SK-N-SH (cell line): ENCODE results near the gene DVL2. TPM values are rescaled to one million over a fixed set of nuclear protein-coding genes. Genes with fewer than 3 reads are reported as not detected.

Source experiments
- CTCF ChIA-PET: fragments of 300-600, 350-600 bp; formaldehyde crosslinking; extraction: SDS; loops from one replicate; lab custom pipeline; 2021; lab: Yijun Ruan, JAX
- POLR2A ChIA-PET: fragments of 350-600 bp; sonication (Branson Sonifier 250); formaldehyde crosslinking; extraction: SDS; loops from one replicate; lab custom pipeline; 2020; ENCODE audit warnings: antibody characterized with exemption, inconsistent platforms; lab: Yijun Ruan, JAX
- DNase-seq: peaks from one replicate; pipeline ENCODE4 v3.0.0; 2012
- H2AFZ ChIP-seq: fragments of 200-600 bp; sonication (generic); 2 replicates; pipeline ENCODE4 v1.8.1; 2016; ENCODE audit warnings: antibody characterized with exemption, mild to moderate bottlenecking, low read depth
- H3F3A ChIP-seq: fragments of 200-600 bp; sonication (generic); replicated peaks from 2 replicates; pipeline ENCODE3; 2016; ENCODE audit warnings: antibody characterized with exemption, mild to moderate bottlenecking; ENCODE audit not compliant: insufficient read depth
- H3K27ac ChIP-seq, 2 experiments: fragments of 200-500 bp in 1 of 2; fragments of 200-600 bp in 1 of 2; sonication (Bioruptor generic) in 1 of 2; sonication (generic), shearing (Covaris generic) in 1 of 2; 2 replicates each; pipeline versions ENCODE4 v1.5.1 to v1.6.1; 2014 to 2016; ENCODE audit warnings: low read depth in 2 of 2, inconsistent platforms in 1 of 2, low read length in 1 of 2, mild to moderate bottlenecking in 1 of 2, mixed read lengths in 1 of 2
- H3K27me3 ChIP-seq: fragments of 200-600 bp; sonication (generic), shearing (Covaris generic); 2 replicates; pipeline ENCODE4 v1.6.1; 2016; ENCODE audit warnings: mixed run types; ENCODE audit not compliant: insufficient read depth
- H3K36me3 ChIP-seq, 2 experiments: fragments of 200-500 bp in 1 of 2; fragments of 200-600 bp in 1 of 2; sonication (Bioruptor generic) in 1 of 2; sonication (generic) in 1 of 2; replicated peaks in 1 of 2; 2 replicates each; pipeline versions ENCODE3 to v1.5.1; 2014 to 2016; ENCODE audit warnings: low read length in 1 of 2, mild to moderate bottlenecking in 1 of 2; ENCODE audit not compliant: insufficient read depth in 2 of 2, control insufficient read depth in 1 of 2
- H3K4me1 ChIP-seq, 2 experiments: fragments of 200-500 bp in 1 of 2; fragments of 200-600 bp in 1 of 2; sonication (Bioruptor generic) in 1 of 2; sonication (generic), shearing (Covaris generic) in 1 of 2; 2 replicates each; pipeline versions ENCODE4 v1.5.1 to v1.6.1; 2014 to 2016; ENCODE audit warnings: low read depth in 1 of 2, low read length in 1 of 2, mixed run types in 1 of 2; ENCODE audit not compliant: insufficient read depth in 2 of 2, control insufficient read depth in 1 of 2
- H3K4me2 ChIP-seq: fragments of 200-600 bp; sonication (generic), shearing (Covaris generic); 2 replicates; pipeline ENCODE4 v1.6.1; 2017; ENCODE audit warnings: mixed run types
- H3K4me3 ChIP-seq, 2 experiments: fragments of 200-500 bp in 1 of 2; fragments of 200-600 bp in 1 of 2; sonication (Bioruptor generic) in 1 of 2; sonication (generic), shearing (Covaris generic) in 1 of 2; 2 replicates each; pipeline versions ENCODE4 v1.5.1 to v1.8.1; 2014 to 2016; ENCODE audit warnings: low read depth in 2 of 2, inconsistent platforms in 1 of 2, low read length in 1 of 2, mild to moderate bottlenecking in 1 of 2, mixed read lengths in 1 of 2, moderate library complexity in 1 of 2
- H3K79me2 ChIP-seq: fragments of 200-600 bp; sonication (generic); 2 replicates; pipeline ENCODE4 v1.8.1; 2017; ENCODE audit warnings: mild to moderate bottlenecking; ENCODE audit not compliant: insufficient read depth
- H3K9ac ChIP-seq: fragments of 200-600 bp; sonication (generic); 2 replicates; pipeline ENCODE4 v1.6.1; 2017; ENCODE audit warnings: mixed run types
- H3K9me2 ChIP-seq: fragments of 200-600 bp; sonication (generic); 2 replicates; pipeline ENCODE4 v1.6.1; 2017; ENCODE audit warnings: mixed run types
- H3K9me3 ChIP-seq: fragments of 200-600 bp; sonication (generic); 2 replicates; pipeline ENCODE4 v1.6.1; 2017; ENCODE audit warnings: mixed run types, mild to moderate bottlenecking, moderate library complexity
- H4K20me1 ChIP-seq: fragments of 200-600 bp; sonication (generic); 2 replicates; pipeline ENCODE4 v1.6.1; 2017; ENCODE audit warnings: mild to moderate bottlenecking, mixed run types; ENCODE audit not compliant: insufficient read depth
- CHD2 ChIP-seq: fragments of 150-350 bp; IDR thresholded peaks from 2 replicates; pipeline ENCODE4 v1.6.1; 2018; ENCODE audit warnings: low read length; ENCODE audit not compliant: partially characterized antibody
- ELF1 ChIP-seq: IDR thresholded peaks from 2 replicates; pipeline ENCODE4 v1.4.0; 2012
- EZH2phosphoT487 ChIP-seq: fragments of 200-600 bp; sonication (generic); IDR thresholded peaks from 2 replicates; pipeline ENCODE4 v1.6.1; 2017; ENCODE audit warnings: low read depth, mixed run types, mild to moderate bottlenecking, antibody characterized with exemption, moderate library complexity, borderline replicate concordance
- GABPA ChIP-seq: IDR thresholded peaks from 2 replicates; pipeline ENCODE4 v1.4.0; 2012; ENCODE audit warnings: low read depth, mild to moderate bottlenecking
- MXI1 ChIP-seq: IDR thresholded peaks from 2 replicates; pipeline ENCODE4 v1.6.1; 2012; ENCODE audit warnings: mild to moderate bottlenecking, low read depth, low read length, improper control_type of control experiment
- NFIC ChIP-seq: IDR thresholded peaks from 2 replicates; pipeline ENCODE4 v1.4.0; 2012; ENCODE audit warnings: borderline replicate concordance
- NRF1 ChIP-seq: IDR thresholded peaks from 2 replicates; pipeline ENCODE4 v1.6.1; 2012; ENCODE audit warnings: low read depth, mild to moderate bottlenecking, low read length
- POLR2AphosphoS5 ChIP-seq: IDR thresholded peaks from 2 replicates; pipeline ENCODE4 v1.6.1; 2012; ENCODE audit warnings: low read depth, low read length
- RAD21 ChIP-seq: IDR thresholded peaks from 2 replicates; pipeline ENCODE4 v1.6.1; 2012; ENCODE audit warnings: mild to moderate bottlenecking, low read length
- RFX5 ChIP-seq: IDR thresholded peaks from 2 replicates; pipeline ENCODE4 v1.6.1; 2012; ENCODE audit warnings: mild to moderate bottlenecking, improper control_type of control experiment, low read length
- RXRA ChIP-seq: IDR thresholded peaks from 2 replicates; pipeline ENCODE4 v1.4.0; 2012; ENCODE audit warnings: low read depth, mild to moderate bottlenecking, borderline replicate concordance
- SIN3A ChIP-seq: IDR thresholded peaks from 2 replicates; pipeline ENCODE4 v1.6.1; 2012; ENCODE audit warnings: low read depth, mild to moderate bottlenecking, low read length, moderate library complexity, borderline replicate concordance
- SMC3 ChIP-seq: IDR thresholded peaks from 2 replicates; pipeline ENCODE4 v1.6.1; 2012; ENCODE audit warnings: low read depth, low read length, improper control_type of control experiment
- TEAD4 ChIP-seq: IDR thresholded peaks from 2 replicates; pipeline ENCODE4 v1.4.0; 2012; ENCODE audit warnings: mild to moderate bottlenecking, borderline replicate concordance; ENCODE audit not compliant: insufficient read depth
- WGBS: methylation state at CpG from one replicate; pipeline ENCODE4 v1.1.6; 2017; ENCODE audit warnings: low lambda C conversion rate; 5-methylcytosine and 5-hydroxymethylcytosine counted together
- polyA plus RNA-seq, 3 experiments: library from polyadenylated mRNA; depleted of rRNA; stranded (reverse); fragments of >200 nt; gene quantifications; 2 replicates each; pipeline ENCODE4 v1.2.3, GENCODE V29; 2012
- TF ChIP-seq, protein P1 (sequence below): fragments of 150-350 bp; IDR thresholded peaks from 2 replicates; pipeline ENCODE4 v1.6.1; 2016; ENCODE audit warnings: mild to moderate bottlenecking, low read depth, low read length
- TF ChIP-seq, protein P2 (sequence below): IDR thresholded peaks from 2 replicates; pipeline ENCODE4 v1.4.0; 2012; ENCODE audit warnings: low read depth, borderline replicate concordance
- TF ChIP-seq, protein P3 (sequence below): IDR thresholded peaks from 2 replicates; pipeline ENCODE4; 2012

The DVL2 gene
- polyA plus RNA-seq, 1 of the 3 experiments (the other 2 are of a cell fraction) = 8.3 TPM

DNA sequence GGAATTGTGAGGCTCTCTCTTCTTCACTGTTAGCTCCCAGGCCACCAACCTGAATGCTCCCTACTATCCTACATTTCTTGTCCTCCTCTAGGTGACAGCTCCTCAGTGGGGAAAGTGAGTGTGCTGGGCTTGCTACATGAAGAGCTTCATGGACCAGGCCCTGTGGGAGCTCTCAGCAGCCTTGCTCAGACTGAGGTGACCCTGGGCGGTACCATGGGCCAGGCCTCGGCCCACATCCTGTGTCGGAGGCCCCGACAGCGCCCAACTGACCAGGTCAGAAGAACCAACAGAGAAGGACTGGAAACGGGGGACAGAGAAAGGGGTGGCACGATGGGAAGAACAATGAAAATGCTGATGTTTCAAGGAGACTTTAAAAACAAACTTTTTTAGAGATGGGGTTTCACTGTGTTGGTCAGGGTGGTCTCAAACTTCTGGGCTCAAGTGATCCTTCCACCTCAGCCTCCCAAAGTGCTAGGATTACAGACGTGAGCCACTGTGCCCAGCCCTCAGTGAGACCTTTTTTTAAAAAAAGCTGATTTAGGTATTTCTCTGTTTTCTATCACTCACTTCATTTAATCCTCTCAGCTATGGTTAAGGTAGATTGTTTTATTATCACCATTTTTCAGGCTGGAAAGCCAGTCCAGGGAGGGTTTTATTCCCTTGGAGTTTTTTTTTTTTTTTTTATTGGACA lies 22.6 kb upstream of the DVL2 start (continued):
- TF ChIP-seq, protein P1, sequence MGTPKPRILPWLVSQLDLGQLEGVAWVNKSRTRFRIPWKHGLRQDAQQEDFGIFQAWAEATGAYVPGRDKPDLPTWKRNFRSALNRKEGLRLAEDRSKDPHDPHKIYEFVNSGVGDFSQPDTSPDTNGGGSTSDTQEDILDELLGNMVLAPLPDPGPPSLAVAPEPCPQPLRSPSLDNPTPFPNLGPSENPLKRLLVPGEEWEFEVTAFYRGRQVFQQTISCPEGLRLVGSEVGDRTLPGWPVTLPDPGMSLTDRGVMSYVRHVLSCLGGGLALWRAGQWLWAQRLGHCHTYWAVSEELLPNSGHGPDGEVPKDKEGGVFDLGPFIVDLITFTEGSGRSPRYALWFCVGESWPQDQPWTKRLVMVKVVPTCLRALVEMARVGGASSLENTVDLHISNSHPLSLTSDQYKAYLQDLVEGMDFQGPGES = no peak
- TF ChIP-seq SMC3 = no peak
- TF ChIP-seq POLR2AphosphoS5 = no peak
- TF ChIP-seq RXRA = no peak
- no peak for TF ChIP-seq RAD21
- TF ChIP-seq MXI1 = no peak

DNA sequence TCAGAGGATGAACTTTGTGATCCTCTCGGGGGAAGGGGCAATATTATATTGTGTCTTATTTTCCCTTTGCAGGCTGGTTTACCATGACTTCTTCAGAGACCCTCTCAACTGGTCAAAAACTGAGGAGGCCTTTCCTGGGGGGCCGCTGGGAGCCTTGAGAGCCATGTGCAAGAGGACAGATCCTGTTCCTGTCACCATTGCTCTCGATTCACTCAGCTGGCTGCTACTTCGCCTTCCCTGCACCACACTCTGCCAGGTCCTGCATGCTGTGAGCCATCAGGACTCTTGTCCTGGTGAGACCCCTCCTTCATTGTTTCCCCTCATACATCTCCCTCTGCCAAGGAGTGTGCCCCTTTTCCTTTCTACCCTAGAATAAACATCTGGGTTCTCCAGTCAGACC lies 20.2 kb upstream of the DVL2 start:
- H3K27ac ChIP-seq = no peak overlapping the region
- H2AFZ ChIP-seq = no peak overlapping the region
- WGBS = 95% methylated on average over 4 of the region's 4 CpGs
- DNase-seq = no peak
- no peak overlapping the region for H3K4me3 ChIP-seq
- H3K4me2 ChIP-seq = no peak overlapping the region
- no peaks in the 10 kb centered on the region for H3K9me2 ChIP-seq
- H3K79me2 ChIP-seq = peaks cover 35% of the 10 kb centered on the region
- no peaks in the 10 kb centered on the region for H4K20me1 ChIP-seq
- TF ChIP-seq RAD21 (no peak), SIN3A (no peak), TEAD4 (no peak), NRF1 (no peak), RFX5 (no peak), ELF1 (no peak), CHD2 (no peak), EZH2phosphoT487 (no peak), GABPA (no peak), NFIC (no peak)
- TF ChIP-seq, protein P2, sequence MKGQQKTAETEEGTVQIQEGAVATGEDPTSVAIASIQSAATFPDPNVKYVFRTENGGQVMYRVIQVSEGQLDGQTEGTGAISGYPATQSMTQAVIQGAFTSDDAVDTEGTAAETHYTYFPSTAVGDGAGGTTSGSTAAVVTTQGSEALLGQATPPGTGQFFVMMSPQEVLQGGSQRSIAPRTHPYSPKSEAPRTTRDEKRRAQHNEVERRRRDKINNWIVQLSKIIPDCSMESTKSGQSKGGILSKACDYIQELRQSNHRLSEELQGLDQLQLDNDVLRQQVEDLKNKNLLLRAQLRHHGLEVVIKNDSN = no peak
- TF ChIP-seq, protein P3, sequence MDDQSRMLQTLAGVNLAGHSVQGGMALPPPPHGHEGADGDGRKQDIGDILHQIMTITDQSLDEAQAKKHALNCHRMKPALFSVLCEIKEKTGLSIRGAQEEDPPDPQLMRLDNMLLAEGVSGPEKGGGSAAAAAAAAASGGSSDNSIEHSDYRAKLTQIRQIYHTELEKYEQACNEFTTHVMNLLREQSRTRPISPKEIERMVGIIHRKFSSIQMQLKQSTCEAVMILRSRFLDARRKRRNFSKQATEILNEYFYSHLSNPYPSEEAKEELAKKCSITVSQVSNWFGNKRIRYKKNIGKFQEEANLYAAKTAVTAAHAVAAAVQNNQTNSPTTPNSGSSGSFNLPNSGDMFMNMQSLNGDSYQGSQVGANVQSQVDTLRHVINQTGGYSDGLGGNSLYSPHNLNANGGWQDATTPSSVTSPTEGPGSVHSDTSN = no peak
- H3F3A ChIP-seq = peaks cover 24% of the 10 kb centered on the region
- H3K9ac ChIP-seq = no peak overlapping the region
- H3K36me3 ChIP-seq = peaks cover 13 to 29% of the 10 kb centered on the region in 2 experiments
- peaks cover 9 to 16% of the 10 kb centered on the region in 2 experiments; a peak in 3 of 4 replicates for H3K4me1 ChIP-seq
- H3K27me3 ChIP-seq = no peaks in the 10 kb centered on the region
- CTCF ChIA-PET = interaction anchor here (0.9 kb wide), 1 partner anchor 42 kb away, joined by 3 read pairs; no protein-coding TSS in a partner anchor
- no peaks in the 10 kb centered on the region for H3K9me3 ChIP-seq
- POLR2A ChIA-PET = interaction anchor here (1.2 kb wide), 1 partner anchor 10 kb away, joined by 4 read pairs; no protein-coding TSS in a partner anchor
